T1000 (cell line): Measurements from ENCODE around the gene TSHZ2.
"Not testable (repeated sequence)": the region's sequence is repeated elsewhere in the genome, so short reads cannot be mapped to it uniquely, and the experiment has no call there.

Source experiments
- DNase-seq: peaks from one replicate; lab custom pipeline; 2025; ENCODE audit warnings: mixed read lengths; lab: John Stamatoyannopoulos, UW

Gene TSHZ2

DNA sequence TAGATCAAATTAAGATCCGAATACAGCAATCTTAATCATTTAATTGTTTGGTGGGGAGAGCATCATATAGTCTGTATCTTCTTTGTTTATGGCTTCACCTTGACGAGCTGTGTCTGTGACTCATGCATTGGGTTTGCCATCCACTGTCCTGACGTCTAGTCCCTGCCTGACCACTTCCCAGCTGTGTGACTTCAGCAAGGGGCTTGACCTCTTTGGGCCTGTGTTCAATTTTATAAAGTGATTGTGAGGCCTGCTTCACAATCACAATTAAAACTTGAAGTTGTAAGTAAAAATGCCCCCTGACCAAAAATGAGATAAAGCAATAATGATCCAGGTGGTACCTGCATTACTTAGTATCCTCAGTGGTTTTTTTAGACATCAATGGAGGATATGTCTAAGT lies 412.2 kb downstream of the TSHZ2 start:
- no peak for DNase-seq

DNA sequence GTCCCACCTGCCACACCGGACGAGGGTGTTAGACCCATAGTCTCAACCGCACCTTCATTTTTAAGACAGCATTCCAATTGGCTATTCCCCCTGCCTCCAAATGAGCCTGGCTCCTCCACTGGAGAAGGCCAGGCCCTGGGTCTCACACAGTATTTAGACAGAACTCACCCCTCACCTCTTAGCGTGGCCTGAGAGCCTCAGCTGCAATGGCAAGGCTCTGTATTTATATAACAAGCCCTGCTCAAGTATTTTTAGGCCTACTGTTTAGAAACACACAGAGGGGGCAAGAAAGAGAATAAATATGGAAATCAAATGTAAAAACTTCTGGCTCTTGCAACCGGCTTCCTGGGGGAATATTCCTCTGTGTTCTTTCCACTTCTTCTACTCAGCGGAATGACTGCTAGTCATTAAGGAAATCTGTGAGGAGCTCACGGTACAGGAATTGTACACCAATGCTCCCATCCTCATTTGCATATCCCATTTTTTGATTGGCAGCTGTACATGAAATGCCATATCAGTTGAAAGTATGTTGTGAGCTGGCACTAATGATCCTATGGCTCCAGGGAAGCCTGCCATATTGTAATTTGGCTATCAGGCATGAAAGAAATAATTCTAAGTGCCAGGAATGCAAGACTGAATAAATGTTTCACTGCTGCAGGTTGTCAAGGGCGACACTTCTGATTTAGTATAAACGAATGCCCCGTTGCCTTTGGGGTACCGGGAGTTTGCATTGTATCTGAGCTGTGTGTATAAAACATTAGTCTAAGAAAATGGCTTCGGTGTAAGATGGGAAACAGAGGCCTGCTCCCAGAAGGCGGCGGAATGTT lies 414.0 kb downstream of the TSHZ2 start:
- no peak for DNase-seq

DNA sequence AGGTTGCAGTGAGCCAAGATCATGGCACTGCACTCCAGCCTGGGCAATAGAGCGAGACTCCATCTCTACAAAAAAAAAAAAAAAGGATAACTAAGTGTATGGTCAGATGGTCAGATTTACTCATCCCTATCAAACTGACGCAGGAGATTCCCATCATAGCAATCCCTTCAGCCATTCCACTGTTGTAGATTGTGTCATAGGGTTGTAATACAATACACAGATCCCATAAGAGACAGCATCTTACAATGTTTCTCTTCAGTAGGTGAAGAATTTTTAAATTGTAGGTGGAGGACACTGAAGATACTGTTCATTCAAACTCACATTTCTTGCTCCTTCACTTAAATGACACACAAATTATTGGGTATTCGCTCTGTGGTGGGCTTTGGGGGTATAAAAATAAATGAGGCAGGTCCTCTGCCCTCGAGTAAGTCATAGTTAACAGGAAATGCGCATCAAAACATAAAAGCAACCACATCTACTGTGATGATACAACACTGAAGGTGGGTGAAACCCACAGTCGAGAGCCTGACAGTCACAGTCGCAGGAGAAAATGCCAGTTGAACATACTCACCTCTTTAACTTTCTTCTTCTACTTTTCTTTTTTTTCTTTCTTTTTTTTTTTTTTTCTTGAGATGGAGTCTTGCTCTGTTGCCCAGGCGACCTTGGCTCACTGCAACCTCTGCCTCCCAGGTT lies 416.0 kb downstream of the TSHZ2 start:
- DNase-seq, result no peak

DNA sequence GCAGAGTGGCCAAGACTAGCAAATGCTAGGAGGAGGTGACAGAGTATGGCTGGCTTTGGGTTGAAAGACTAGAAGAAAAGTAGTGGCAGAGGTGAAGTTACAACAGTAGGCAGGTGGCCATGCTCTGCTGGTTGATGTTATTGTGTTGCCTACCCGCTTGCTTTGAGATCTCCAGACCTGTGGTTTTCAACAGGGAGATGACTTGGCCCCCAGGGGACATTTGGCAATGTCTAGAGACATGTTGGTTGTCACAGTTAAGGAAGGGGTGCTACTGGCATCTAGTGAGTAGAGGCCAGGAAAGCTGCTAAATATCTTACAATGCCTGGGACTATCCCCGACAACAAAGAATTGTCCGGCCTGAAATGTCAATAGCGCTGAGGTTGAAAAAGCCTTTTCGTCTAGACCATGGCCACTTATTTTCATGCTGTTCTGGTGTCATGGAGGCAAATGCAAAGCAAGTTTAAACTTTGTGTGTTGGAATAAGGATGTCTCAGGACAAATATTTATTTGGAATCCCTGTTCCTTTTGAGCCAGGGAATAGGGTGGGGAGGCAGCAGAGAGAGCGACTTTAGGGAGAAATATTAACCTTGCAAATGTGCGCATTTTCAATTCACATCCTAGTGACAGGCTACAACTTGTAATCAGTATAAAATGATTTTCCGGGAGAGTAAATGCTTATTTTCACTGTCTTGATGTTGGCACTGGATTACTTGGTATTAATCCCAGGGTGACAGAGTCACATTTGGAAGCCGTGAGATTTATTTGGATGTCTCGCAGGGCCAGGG lies 417.6 kb downstream of the TSHZ2 start:
- DNase-seq, result no peak

DNA sequence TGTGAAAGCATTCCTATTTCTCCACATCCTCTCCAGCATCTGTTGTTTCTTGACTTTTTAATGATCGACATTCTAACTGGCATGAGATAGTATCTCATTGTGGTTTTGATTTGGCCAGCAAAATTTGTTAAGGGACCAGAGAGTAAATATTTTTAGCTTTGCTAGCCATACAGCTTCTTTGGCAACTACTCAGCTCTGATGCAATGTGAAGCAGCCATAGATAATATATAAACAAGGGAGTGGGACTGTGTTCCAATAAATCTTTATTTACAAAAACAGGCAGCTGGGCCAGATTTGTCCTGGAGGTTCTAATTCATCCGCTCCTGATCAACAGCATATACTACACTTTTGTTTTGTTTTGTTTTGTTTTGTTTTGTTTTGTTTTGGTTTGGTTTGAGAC lies 418.6 kb downstream of the TSHZ2 start:
- DNase-seq, result no peak

DNA sequence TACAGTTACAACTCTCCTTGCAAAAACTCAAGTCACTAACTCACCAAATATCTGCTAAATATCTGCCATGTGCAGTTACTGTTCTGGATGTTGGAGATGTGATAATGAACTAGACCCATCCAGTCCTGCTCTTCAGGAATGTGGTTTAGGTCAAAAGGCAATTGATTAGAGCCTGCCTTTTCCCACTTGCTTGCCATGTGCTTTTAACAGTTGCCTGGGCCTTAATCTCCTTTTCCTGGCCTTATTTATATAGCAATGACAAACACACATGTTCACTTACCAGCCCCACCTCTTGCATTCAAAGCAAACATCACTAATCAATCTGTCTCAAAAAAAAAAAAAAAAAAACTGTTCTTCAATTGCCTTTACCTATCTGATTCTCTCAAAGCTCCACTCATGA lies 422.3 kb downstream of the TSHZ2 start:
- DNase-seq, result no peak

DNA sequence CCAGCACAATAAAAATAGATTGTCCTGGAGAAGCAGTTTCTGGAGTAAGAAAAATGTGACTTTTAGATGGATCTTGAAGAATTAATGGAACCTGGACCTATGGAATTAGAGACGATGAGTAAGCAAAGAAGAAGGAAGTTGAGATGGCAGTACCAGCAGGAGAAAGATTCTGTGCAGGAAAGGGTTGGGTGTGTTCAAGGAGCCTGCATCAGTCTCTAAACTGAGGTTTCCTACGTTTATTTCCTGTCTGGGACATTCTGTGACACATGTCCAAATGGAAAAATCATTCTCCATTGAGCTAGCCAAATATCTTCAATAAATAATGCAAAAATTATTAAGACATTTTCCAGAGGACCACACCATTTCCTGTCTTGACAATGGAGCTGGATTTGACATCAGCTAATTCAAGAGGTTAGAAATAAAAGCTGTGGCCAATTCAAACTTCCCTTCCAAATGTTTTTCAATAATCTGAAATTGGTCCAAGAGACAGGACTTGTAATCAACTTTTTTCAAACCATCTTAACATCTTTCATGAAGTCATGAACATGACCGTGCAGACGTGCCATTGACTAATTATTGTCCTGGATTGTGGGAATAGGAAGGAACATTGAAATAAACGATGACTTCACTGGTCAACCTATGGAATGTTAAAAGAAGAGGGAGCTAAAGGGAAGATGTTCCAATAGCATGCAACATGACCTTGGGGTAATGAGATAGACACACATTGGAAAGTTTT lies 423.2 kb downstream of the TSHZ2 start:
- DNase-seq, result no peak

DNA sequence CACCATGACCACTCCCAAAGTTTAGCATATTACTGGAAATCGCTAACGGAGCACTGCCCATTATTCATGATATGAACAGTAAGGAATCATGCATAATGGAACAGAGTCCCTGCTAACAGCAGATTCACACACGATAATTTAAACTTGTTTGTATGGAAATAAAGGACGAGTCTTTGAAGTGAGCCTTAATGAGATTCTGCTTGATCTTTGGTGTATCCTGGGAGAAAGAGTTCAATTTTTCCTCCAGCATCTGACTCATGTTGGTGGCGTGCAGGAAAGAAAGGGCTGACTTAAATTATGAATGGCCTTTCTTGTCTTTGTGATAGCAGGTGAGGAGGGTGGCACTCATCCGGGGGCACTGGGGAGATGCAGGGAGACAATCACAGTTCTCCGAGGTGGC lies 426.9 kb downstream of the TSHZ2 start:
- no peak for DNase-seq

DNA sequence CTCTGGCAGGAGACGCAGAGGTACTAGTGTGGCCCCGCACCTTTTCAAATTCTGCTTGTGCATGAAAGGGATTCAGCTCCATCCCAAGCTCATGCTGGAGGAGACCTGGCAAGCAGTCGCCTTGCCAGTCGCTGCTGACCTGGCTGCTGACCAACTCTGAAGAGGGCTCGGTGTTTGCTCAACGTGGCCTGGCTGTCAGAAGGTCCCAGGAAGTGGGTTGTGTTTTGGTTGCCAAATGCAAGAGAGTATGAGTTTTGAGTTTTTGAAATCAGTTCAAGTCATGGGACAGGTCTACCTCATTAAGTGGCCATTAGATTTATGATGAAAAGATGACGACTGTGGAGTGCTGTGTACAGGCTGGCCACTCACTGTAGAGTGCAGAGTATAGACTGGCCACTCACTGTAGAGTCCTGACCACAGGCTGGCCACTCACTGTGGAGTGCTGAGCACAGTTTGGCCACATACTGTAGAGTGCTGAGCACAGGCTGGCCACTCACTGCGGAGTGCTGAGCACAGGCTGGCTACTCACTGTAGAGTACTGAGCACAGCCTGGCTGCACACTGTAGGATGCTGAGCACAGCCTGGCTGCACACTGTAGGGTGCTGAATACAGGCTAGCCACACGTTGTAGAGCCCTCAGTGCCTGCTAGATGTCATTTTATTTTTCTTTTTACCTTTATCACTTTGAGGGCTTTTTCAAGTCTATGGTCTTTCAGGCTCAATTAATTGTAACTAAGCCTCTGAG lies 427.6 kb downstream of the TSHZ2 start:
- DNase-seq, result no peak

DNA sequence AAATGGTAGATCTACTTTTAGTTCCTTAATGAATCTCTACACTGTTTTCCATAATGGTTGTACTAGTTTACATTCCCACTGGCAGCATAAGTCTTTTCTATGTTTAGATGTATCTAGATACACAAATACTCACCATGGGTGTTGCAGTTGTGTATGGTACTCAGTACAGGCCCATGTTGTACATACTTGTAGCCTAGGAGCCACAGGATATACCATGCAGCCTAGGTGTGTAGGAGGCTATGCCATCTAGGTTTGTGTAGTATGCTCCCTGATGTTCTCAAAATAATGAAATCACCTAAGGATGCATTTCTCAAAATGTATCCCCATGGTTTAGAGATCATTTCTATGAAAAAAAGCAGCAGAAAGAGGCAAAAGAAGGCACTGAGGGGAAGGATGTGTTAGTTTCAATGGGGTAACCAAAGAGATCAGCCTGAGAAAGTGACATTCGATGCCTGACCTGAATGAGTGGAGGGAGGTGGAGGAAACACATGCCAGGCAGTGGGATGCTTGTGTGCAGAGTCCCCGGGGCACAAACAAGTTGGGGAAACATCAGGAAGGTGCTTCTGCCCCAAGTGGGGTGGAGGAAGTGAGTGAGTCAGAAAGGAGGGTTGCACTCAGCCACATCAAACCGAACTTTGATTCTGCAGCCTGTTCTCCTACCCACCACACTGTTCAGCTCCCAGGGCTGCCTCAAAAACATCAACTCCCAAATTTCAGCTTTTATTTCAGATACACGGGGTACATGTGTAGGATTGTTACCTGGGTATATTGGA lies 430.3 kb downstream of the TSHZ2 start:
- DNase-seq, result no peak

DNA sequence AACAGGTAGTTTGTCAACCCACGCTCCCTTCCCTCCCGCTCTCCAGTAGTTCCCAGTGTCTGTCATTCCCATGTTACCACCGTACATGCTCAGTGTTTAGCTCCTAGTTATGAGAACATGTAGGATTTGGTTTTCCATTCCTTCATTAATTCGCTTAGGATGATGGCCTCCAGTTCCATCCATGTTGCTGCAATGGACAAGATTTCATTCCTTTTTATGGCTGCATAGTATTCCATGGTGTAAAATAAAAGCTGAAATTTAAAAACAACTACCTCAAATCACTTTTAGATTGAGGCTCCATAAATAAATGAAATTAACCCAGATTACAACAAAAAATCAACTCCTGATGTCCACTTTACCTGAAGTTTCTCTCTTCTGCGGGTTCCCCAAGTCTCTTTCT lies 430.9 kb downstream of the TSHZ2 start:
- DNase-seq, result no peak

DNA sequence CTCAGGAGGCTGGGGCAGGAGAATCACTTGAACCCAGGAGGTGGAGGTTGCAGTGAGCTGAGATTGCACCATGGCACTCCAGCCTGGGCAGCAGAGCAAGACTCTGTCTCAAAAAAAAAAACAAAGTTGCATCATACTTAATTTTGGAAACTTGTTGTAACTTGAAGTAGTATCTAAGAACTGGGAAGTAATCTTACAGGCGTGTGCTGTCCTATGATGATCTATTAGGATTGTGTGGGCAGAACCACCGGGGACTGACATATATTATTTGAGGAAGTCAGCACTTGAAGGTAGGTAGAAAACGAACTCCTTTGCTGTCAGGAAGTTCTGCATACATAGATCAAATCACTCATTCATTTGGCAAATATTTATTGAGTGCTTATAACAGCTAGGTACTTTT lies 433.0 kb downstream of the TSHZ2 start:
- DNase-seq, result no peak

DNA sequence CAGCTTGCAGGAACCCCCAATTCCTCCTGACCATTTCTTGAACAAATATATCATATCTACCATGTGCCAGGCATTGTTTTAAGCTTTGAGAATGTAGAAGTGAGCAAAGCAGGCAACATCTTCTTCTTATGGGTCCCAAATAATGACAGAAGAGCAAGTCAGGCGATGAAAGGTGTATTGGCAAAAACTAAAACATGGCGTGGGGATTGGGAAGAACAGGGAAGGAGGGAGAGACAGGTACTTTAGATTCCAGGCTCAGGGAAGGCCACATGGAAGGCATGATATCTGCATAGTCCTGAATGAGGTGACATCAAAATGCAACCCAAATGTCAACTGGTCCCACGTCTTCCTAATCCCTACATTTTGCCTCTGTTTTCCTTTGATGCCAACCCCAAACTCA lies 434.4 kb downstream of the TSHZ2 start:
- DNase-seq, result no peak

DNA sequence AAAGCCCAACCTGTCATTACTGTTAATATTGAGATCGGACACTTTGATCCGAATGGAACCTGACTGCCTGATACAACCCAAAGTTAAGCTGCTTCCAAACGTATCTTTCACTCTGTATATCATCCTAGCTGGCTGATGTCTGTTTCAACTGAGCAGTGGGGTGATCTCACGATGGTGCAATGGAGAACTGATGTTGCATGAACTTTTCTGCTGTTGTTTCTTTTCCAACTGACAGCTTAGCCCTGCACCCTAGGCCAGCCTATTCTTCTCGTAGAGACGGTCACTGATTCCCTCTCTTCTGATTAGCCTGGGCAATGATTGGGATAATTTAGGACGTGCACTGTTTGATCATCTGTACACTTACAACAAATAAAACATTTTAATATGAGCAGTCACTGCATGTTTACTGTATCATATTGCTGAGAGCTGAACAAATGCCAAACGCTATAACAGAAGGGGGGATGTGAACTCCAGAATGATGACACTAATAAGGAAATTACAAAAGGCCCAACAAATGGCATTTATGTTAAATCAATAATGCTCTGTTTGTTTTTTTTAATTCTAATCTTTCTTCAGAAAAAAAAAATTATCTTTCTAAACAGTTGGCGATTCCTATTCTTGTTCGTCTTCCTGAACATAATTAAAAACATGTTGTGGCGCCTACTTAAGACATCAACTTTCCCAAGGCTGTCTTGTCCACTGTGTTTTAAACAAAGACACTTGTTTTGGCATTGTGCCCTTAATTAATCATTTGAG lies 436.7 kb downstream of the TSHZ2 start:
- no peak for DNase-seq

DNA sequence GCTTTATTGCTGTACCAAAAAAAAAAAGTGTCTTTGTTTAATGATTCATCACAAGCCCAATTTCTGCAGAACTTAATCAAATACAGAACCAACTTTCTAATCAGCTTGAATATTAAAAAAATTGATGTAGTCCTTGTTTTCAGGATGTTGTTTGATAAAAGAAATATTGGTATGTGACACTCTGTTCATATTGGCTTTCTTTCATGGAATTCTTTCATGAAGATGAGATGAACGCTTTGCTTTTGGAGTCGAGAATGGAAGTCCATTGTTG lies 437.2 kb downstream of the TSHZ2 start:
- DNase-seq, result no peak

DNA sequence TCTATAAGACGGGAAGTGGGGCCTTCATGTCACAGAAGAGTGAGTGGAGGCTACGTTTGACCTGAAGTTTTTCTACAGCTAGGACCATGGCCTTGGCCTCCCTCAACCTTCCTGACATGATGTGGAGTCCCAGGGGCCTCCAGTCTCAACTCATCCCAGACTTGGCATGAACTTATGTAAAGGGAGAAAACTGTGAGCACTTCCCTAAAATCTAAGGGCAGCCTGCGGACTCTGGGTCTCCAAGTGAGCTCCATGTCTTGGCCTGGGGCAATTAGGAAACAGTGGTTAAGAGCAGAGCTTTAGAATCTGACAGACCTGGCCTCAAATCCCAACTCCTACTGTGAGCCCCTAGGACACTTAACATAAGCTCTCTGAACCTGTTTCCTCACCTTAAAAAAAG lies 439.0 kb downstream of the TSHZ2 start:
- DNase-seq, result no peak

DNA sequence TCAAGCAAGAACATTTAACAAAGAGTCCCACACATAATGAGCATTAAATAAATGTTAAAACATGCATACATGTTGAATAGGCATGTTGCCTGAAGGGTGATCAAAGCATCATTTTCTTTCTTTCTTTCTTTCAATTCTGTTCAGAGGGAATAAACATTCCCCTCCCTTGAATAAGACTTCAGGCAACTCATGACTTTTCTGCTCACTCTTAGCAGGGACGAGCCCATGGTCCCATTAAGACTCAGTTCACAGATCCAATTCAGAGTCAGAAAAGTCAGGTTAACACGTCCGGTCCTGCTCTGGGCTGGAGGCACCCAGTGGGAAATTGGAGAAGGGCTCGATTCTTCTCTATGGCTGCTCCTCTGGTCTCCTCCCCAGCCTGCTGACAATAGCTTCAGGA lies 439.7 kb downstream of the TSHZ2 start:
- no peak for DNase-seq

DNA sequence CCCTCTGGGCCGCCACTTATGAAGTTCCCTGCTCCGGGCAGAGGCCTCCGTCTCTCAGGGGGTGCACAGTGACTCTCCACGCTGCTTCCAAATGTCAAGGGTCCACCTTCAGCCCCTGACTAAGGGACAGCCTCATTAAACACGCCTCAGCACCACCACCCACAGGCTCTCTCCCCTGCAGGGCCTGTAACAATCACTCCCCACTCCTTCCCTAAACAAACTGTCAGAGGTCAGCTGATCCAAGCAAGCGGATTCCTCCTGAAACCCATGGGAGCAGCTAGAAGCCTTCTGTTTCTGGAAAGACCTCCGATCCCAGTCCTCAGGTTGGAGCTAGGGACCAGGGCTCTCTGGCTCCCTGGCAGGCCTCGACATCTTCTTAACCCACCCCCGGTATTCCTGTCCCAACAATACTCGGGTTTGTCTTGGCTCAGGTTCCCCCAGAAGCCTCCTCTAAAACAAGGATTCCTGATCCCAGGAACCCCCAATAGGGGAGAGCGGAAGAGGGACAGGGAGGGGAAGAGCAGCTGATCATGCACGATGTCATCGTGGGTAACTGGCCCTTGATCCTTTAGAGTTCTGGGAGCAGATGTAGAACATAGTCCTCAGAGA lies 440.5 kb downstream of the TSHZ2 start:
- DNase-seq, result no peak

DNA sequence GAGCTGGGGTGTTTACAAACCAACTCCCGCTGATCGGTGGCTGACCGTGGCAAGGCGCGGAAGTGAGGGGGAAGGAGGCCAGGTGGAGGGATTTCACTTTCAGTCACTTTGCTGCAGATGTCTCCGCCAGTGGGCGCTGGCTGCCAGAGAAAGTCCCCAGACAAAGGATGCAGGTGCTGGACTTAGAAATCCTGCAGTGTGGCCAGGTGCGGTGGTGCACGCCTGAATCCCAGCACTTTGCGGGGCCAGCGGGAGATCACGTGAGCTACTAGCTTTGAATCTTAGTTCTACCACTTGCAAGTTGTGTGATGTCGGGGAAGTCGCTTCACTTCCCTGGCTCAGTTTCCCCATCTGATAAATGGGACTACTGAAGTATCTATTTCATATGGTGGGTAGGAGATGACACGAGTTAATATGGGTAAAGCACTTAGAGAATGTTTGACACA lies 441.1 kb downstream of the TSHZ2 start:
- no peak for DNase-seq

DNA sequence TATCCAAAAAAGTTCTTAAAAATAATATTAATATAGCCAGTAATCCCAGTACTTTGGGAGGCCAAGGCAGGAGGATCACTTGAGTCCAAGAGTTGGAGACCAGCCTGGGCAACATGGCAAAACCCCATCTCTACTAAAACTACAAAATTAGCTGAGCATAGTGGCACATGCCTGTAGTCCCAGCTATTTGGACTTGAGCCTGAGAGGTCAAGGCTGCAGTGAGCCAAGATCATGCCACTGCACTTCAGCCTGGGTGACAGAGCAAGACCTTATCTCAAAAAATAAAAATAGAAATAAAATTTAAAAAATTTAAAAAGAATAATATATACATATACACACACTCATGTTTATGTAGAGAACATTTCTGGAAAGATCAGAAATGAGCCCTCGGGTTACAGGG lies 441.7 kb downstream of the TSHZ2 start:
- not testable (repeated sequence) for DNase-seq
